ENCODE results near the gene CENPA.

The CENPA gene

GRCh38 chr2:26778098-26778497 is 7.8 kb upstream of the CENPA start:
- H3K4me3 ChIP-seq (ENCODE audit: low read depth, low read length): no peak overlapping the region
- DNase-seq (ENCODE audit: low read depth): no peak
- TF ChIP-seq CTCF (conservative IDR thresholded peaks at IDR 0.05; ENCODE audit: low read depth, low read length): no peak

GRCh38 chr2:26778507-26778906 is 7.3 kb upstream of the CENPA start:
- DNase-seq (ENCODE audit: low read depth): no peak
- no peak overlapping the region for H3K4me3 ChIP-seq (ENCODE audit: low read depth, low read length)
- no peak for TF ChIP-seq CTCF (conservative IDR thresholded peaks at IDR 0.05; ENCODE audit: low read depth, low read length)

- H3K4me3 ChIP-seq (ENCODE audit: low read depth, low read length): no peak overlapping the region
- TF ChIP-seq CTCF (conservative IDR thresholded peaks at IDR 0.05; ENCODE audit: low read depth, low read length): no peak
- no peak for DNase-seq (ENCODE audit: low read depth)
These were observed 5.6 kb upstream of the CENPA start for GRCh38 chr2:26780203-26780760.

GRCh38 chr2:26782876-26783704 is 2.8 kb upstream of the CENPA start:
- no peak for TF ChIP-seq CTCF (conservative IDR thresholded peaks at IDR 0.05; ENCODE audit: low read depth, low read length)
- DNase-seq (ENCODE audit: low read depth): no peak
- no peak overlapping the region for H3K4me3 ChIP-seq (ENCODE audit: low read depth, low read length)

GRCh38 chr2:26784570-26785234 is 1.2 kb upstream of the CENPA start:
- no peak for DNase-seq (ENCODE audit: low read depth)
- no peak overlapping the region for H3K4me3 ChIP-seq (ENCODE audit: low read depth, low read length)
- TF ChIP-seq CTCF (conservative IDR thresholded peaks at IDR 0.05; ENCODE audit: low read depth, low read length): no peak

GRCh38 chr2:26786207-26787028 is 562 bp downstream of the CENPA start:
- TF ChIP-seq CTCF (conservative IDR thresholded peaks at IDR 0.05; ENCODE audit: low read depth, low read length): peak; percentile 9
- H3K4me3 ChIP-seq (ENCODE audit: low read depth, low read length): peak overlapping the region; percentile 76
- DNase-seq (ENCODE audit: low read depth): no peak

All from choroid plexus epithelial cell (primary cell).